Stimulated activated CD8-positive, alpha-beta memory T cell treated with anti-CD3 and anti-CD28 coated beads, Interleukin-7, amount 100 ng/mL, for 4 hours (primary cell): ENCODE measurements around the gene DPP6.

Experiments used
- DNase-seq, 2 donors: peaks; one replicate each; pipeline ENCODE4 v3.0.0-alpha.2; 2020; ENCODE audit warnings: low read depth in 2 of 2

Gene DPP6

DNA sequence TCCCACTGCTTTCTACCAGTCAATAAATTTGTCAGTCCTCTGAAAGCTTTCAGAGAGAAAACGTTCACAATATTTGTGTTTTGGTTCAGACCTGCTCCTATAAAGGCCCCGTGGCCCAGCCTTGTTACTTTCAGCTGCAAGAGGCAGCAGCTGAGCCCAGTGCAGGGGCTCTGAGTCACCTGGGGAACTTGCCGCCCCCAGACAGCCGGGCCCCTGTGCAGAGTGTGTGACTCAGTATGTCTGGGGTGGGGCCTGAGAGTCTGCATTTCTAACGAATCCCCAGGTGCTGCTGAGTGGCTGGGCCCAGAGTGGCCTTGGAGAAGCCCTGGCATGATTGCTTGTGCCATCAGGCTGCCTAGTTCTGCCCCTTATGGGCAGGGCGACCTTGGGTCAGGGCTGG lies 647.2 kb downstream of the DPP6 start:
- no peak for DNase-seq

DNA sequence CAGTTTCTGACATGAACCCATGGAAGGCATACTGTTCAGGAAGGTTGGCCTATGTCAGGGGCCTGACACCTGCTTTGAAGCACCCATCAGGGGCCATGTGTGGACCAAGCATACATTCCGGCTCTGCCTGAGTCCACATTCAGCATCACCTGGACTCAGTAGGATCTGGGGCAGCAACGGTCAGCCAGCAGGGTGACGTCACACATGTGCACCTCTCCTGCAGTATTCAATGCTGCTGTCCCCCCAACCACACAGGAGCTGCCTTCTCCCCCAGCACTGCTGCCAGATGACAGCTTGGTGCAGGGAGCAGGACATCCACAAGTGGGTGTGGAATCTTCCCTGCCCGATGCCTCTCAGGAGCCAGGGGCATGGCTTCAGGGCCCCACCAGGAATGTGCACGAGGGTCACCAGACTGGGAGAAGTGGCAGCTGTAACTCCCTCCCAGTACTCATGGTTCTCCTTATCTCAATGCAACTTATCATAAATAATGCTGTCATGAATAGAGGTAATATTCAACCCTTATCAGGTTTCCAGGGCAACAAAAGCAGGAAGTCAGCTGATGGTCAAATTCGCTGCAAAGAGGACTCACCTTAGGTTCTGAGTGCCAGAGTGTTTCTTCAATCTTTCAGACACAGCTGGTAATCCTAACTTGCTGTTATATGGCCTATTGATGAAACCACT lies 657.8 kb downstream of the DPP6 start:
- DNase-seq, result no peak

DNA sequence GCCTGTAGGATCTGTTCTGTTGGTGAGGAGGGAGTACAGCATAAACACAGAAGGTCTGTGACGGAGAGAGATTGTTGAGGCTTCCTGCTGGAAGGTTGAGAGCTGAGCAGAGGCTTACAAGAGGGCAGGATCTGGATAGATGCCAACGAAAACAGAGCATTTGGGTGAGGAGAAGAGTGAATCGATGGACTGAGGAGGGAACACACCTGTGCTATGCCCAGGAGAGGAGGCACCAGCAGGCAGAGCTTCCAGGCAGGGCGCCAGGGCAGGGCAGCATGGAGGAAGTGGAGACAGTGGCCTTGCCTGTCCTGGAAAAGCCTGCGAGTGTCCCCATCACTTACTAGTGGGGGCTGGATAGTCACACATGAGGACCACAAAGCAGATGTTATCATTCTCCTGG lies 667.8 kb downstream of the DPP6 start:
- no peak for DNase-seq

DNA sequence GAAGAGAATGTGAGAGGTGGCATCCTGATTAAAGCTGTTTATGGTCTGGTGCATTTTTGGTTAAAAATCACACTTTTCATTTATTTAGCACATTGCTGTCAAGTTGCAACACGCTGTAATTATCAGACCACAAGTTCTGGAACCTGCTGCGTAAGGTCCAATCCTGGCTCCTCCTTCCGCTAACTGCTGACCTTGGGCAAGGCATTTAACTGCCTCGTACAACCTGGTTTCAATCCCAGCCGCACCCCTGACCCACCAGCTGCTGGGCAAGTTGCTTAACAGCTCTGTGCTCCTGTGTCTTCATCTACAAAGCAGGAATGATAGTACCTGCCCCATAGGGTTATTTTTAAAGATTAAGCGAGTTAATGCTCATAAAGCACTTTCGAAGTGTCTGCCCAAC lies 668.9 kb downstream of the DPP6 start:
- DNase-seq, result no peak

DNA sequence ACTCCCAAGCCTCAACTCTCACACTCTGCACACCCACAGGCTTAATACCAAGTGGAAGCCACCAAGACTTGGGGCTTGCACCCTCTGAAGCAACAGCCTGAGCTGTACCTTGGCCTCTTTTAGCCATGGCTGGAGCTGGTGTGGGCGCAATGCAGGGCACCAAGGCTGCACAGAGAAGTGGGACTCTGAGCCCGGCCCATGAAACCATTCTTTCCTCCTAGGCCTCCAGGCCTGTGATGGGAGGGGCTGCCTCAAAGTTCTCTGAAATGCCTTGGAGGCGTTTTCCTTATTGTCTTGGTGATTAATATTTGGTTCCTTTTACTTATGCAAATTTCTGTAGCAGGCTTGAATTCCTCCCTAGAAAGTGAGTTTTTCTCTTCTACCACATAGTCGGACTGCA lies 674.2 kb downstream of the DPP6 start:
- no peak for DNase-seq

DNA sequence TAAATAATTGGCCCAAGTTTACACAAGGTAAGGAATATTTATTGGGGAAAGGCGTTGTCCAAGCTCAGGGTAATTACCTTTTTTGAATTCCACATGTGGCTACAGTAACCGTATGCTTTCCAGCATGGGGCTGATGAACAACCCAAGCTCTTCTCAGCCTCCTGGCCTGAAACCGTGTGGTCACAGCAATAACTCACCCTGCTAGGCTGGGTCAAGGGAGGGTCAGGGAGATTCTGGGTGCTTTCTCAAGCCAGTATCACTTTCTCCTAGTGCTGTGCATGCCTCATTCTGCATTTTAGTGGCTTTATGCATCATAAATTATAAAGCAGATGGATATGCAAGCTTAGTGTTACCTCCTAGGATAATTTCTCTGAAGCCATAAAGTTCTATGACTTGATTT lies 676.9 kb downstream of the DPP6 start:
- no peak for DNase-seq

DNA sequence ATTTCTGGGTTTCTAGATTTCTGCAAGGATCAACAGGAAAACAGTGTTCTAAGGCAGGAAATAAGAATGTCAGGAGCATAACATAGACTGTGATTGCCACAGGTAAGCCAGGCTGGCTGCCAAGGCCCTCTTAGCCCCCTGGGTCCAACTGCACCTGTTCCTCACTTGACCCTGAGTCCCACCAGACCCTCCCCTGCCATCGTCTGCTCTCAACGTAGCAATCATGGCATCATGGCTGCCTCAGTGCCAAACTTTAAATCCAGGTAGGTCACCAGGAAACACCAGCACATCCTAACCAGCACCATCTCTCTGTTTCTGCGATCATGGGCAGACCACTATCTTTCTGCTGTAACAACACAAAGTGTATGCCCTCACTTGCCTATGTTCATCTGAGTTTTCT lies 683.6 kb downstream of the DPP6 start:
- no peak for DNase-seq

DNA sequence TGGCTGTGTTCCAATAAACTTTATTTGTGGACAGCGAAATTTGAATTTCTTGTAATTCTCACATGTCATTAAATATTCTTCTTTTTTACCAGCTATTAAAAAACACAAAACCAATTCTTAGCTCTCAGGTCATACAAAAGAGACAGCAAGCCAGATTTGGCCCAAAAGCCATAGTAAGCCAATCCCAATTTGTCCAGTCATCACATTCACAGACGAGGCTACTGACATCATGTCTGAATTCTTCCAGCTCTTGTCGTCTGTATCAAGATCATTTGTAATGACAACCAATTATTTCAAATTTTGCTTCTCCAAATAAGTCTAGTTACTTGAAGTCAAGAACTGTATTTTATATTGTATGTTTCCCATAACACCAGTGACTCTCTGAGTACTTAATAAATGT lies 684.2 kb downstream of the DPP6 start:
- DNase-seq, result no peak

DNA sequence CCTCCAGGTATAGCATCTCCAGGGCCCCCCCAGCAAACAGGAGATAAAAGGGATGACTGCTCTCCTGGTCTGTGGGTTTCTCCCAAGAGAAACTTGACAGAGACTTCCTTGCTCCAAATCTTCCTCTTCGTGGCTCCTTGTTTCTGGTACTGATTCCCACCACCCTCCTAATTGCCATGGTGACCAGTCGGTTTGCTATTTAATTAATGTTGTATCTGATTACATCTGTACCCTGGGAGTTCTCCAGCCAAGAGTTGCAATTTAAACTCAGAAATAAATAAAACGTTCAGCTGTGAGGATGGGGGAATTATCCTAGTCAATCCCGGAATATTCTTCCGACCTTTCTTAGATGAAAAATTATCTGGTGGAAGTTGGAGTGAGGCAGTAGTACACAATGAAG lies 686.0 kb downstream of the DPP6 start:
- no peak for DNase-seq

DNA sequence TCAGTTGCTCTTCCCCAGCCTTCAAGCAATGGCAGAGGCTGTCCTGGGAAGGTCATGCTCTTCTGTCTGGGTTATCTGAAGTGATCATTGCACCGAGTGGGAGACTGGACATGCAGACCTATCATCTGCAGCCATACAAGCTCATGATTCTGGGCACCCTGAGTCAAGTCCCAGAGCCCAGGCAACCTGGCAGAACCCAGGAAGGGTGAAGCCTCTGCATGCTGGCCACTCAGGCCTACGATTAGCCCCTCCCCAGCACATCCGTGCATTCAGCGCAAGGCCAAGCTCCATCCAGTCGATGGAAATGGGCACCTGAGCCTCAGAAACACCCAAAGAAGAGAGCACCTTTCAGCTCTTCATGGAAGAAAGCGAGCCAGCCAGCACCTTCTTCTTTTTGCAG lies 688.9 kb downstream of the DPP6 start:
- DNase-seq, result no peak

DNA sequence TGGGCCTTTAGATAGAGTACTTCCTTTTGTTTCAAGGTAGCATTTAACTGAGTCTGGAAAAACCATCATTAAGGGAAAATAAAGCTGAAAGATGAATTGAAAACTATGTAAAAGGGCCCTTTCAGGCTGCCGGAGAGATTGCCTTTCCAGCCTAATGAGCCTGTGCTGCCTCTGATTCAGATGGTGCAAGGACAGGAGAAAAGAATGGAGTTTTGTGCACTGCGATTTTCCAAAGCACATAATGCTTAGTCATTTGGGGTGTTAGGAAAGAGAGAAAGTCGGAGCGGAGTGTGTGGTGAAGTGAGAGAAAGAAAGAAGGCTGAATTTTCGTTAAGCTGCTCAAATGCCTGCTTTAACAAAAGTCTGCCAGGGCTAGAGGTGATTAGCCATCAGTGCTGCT lies 691.0 kb downstream of the DPP6 start:
- DNase-seq, result no peak

DNA sequence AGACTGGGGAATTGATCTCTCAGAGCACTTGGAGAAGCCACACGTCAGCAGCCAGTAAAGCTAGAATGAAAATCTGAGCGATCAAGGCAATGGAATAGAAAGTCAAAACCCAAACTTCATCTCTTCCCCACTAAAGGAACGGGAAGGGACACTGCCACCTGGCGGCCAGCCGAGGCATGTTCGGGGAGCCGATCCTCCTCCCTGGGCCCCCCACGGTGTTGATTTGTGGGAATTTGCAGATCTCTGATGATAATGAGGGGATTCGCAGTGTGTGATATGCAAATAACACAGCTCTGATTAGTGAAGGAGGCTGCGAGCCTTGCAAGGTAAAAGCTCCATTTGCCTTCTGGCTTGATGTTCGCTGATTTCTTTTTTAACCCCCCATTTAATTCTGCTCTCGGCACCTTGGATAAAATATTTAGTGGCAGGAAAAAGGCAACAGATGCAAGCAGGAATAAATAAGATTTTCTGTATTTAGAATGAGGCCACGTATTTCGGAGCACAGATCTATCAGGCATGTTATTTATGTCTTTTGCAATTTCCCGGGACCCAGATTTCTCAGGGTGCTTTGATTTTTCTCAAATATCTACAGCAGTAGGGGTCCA lies 692.2 kb downstream of the DPP6 start:
- DNase-seq, result no peak

DNA sequence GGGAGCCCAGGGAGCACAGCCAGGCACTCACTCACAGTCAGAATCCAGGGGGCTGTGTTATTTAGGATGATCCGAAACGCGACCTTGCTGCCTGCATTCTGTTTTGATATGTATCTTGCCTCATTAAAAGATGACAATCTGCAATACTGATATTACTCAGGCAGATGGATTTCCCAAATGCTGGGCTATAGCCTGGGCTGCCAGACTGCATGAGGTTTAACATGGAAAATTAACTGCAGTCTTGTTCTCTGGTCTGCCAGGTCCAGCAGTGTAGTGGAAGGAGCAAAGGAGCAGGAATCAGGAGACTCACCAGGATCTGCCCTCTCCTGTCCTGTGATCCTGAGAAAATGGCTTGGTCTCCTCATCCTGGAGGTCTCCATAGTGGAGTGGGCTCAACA lies 692.7 kb downstream of the DPP6 start:
- DNase-seq, result no peak

DNA sequence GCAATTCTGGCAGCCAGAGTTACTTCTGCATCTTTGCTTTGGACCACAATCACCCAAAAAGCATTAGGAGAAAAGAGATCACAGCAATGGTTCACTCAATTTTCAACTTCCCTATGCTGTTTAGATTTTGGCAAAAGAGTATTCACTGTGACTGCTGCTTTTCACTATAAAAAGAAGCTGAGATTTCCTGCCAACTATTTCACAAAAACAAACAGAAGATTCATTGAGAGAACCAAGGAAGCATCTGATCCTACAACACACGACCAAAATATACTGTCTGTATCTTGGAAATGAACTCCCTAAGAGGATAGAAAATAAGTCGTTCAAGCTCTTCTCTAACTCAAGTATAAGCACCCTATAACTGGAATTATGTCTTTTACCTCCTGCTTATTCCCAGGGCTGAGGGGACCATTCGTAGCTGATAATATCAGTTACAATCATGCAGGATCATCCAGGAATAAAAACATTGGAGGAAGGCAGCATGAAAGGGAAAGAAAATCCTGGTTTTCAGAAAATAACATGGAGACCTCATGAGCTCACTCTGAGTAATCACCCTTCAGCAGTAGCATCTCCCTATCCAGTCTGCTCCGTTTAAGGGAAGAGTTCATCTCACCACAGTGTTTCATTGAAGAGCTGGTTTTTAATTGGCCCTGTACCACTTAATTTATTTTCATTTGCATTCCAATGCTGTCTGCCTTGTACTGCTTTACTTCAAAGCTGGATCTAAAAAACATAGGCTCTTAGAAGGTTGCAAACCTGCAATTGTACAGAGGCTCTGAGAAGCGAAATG lies 694.6 kb downstream of the DPP6 start:
- no peak for DNase-seq

DNA sequence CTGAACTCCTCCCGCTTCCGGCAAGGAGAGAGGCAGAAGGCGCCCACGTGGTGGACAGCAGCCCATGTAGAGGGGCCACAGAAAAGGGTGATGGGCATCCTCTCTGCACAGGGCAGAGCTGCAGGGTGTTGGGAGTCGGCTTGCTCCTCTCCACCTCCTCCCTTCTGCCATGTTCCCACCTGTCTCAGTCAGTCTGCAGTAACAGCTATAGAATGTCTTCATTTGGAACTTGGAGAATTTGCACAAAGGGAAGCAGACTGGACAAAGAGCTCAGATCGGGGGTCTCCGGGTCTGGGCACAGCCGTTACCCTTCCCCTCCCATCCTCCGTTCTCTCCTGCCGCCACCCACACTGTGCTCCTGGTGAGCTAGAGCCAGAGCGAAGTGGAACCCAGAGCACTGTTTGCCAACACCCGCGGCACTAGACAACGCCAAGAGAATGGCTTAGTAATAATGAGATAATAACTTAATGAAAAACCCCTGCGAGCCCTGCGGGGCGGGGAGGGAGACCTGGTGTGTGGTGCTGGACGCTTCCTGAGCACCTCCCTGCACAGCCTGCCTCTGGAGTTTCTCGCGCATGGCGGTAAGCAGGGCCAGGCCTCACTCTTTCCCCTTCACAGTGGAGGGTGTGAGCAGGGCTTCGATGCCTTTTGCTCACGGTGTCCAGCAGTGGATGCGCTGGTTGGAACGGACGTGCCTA lies 696.0 kb downstream of the DPP6 start:
- no peak for DNase-seq

DNA sequence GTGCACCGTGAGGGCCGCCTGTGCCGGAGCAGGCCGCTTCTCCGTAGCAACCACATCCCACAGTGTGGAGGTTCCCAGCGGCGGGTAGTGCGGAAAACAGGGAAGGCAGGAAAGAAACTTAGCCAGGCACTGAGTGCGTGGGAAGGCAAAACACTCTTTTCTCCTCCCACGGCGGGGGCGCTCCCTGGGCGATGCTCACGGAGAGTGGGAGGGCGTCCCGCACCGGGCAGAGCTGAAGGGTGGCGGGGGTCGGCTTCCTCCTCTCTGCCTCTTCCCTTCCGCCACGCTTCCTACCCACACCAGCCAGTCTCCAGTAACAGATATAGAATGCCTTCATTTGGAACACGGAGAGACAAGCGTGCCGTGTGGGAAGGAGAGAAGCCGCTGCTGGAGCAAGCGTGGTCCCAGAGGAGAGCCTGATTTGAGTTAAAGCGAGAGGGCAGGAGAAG lies 698.2 kb downstream of the DPP6 start:
- no peak for DNase-seq

DNA sequence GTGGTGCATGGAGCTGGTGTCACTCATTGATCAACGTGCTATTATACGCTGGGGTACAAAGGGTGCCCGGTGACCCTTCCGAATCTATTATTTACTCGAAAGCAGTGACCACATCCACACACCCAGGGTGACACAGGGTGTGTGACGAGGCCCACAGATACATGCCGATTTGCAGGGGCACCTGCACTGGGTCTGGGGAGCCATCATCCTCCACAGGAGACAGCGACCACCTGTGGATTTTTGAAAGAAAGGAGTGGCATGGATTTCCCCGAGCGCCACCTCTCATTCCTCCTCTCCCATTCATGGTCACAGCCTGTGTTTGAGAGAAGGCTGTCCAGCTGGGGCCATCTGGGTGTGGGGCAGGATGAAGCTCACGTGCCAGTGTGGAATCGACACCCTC lies 701.0 kb downstream of the DPP6 start:
- no peak for DNase-seq

DNA sequence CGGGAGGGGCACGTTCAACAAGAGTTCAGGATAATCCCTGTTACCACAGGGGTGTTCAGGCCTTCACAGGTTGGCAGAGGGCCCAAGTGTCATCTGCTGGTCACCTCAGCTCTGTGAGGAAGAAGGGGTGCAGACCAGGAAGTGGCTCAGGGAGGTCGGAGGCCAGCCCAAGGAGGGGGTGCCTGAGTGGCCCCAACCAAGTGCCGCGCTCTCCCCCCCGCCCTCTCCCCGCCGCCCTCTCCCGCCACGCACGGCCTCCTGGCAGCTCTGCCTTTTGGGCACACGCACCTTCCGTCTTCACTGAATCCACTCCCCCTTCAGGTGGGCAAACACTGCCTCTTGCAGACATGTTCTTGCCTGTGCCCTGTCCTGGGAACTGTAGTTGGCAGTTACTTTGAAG lies 705.6 kb downstream of the DPP6 start:
- no peak for DNase-seq

DNA sequence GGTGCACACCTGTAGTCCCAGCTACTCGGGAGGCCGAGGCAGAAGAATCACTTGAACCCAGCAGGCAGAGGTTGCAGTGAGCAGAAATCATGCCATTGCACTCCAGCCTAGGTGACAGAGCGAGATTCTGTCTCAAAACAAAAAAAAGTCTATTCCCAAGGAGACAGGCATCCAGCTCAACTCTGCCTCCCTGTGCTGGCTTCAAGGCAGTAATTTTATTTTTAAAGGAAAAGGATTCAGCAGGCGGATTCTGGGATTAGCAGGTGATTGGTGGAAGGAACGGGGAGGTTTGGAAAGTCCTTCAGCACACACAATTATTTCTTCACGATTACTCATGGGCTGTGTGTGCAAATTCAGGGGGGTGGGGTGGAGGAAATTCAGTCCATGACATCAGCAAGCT lies 707.8 kb downstream of the DPP6 start:
- no peak for DNase-seq

DNA sequence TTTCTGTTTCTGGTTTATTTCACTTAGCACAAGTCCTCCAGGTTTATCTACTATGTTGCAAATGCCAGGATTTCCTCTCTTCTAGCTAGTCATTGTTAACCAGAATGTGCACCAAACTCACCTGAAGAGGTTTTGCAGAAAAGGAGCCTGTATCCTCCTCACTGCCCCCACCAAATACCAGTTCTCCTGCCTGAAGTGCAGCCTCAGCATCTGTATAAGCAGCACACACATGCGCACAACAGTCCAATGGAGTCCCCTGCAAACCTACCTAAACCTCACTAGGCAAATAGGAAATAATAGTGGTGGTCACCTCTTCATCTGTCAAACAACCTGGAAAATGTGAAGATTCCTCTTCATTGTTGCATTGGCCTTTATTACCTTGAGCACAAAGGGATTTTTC lies 712.9 kb downstream of the DPP6 start:
- no peak for DNase-seq

DNA sequence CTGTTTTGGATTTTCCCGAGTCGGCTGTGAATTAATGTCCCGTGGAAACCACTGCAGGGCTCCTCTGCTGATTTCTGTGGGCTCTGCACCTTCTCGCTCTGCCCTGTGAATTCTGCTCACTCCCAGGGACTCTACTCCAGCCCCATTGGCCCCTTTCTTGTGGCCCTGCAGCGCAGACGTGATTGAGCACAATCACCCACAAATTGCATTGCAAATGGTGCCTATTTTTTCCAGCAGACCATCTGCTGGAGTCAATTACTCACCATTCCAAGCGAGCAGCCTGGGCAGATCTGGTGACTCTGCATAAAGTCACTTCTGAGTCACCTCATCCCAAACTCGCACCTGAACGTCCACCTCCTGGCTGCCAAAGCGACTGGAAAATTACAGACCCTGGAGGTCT lies 714.9 kb downstream of the DPP6 start:
- no peak for DNase-seq

DNA sequence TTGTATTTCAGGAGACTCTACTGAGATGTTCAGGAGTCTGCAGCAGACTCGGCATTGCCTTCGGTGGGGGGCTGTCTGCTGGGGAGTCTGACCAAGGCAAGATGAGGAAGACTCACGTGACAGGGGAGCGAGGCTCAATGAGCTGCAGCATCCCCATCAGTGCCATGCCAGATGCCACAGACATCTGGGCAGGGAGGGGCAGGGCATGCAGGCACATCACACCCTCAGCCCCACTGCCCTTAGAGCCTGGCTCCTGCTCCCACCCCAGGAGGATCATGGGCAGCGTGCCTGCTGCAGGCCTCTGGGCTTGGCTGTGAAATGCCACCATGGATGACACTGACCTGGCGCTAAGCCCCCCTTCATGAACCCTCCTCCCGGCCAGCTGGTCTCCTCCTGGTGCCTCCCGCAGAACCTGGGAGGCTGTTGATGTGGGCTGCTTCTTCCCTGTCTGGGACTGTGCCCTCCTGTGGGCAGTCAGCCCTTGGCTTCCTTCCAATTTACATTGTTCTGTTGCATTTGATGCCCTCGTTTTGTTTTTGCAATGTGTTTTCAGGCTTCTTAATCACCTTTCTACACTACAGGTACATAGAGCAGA lies 715.7 kb downstream of the DPP6 start:
- no peak for DNase-seq
